ENCODE measurements around the gene NMU. TPM values are rescaled to one million over a fixed set of nuclear protein-coding genes. Genes with fewer than 3 reads are reported as not detected.

Gene NMU
- total and polyA plus RNA-seq, 2 experiments from 2014 or later: not detected

DNA sequence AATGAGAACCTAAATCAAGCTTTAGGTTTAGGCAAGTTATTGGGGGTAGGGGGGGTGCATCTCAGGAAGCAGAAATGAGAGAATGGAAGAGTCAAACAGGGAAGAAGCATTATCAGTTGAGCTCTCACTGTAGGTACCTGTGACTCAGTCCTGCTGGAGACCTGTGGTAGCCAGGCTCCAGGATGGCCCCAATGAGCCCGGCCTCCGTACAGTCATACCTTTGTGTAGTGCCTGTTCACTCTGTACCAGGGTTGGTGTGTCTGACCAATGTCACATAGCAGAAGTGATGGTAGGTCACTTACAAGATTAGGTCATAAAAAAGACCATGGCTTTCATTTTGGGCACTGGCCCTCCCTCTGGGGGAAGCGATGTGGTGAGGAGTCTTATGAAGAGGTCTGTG, 45.3 kb upstream of the NMU start:
- H4K20me1 ChIP-seq (ENCODE audit: insufficient read depth): no peaks in the 10 kb centered on the region
- no peaks in the 10 kb centered on the region for H3K9me3 ChIP-seq (ENCODE audit: low read depth)
- TF ChIP-seq EZH2 (IDR thresholded peaks at IDR 0.05; ENCODE audit: insufficient read depth, poor library complexity, severe bottlenecking): no peak
- TF ChIP-seq EZH2phosphoT487 (IDR thresholded peaks at IDR 0.05; ENCODE audit: insufficient read depth, low read depth): no peak
- no peaks in the 10 kb centered on the region for H3F3A ChIP-seq (ENCODE audit: insufficient read depth)
- no peaks in the 10 kb centered on the region for H3K4me1 ChIP-seq (ENCODE audit: insufficient read depth)
- H3K27me3 ChIP-seq (replicated peaks; ENCODE audit: insufficient read depth): no peaks in the 10 kb centered on the region; the same call in 1 of the 2 replicates
- no peak overlapping the region for H2AFZ ChIP-seq
- no peak overlapping the region for H3K27ac ChIP-seq
- H3K4me2 ChIP-seq (ENCODE audit: unreplicated experiment): no peak overlapping the region
- H3K79me2 ChIP-seq (ENCODE audit: insufficient read depth): no peaks in the 10 kb centered on the region
- no peak overlapping the region for H3K4me3 ChIP-seq
- H3K9ac ChIP-seq: no peak overlapping the region
- no peaks in the 10 kb centered on the region for H3K36me3 ChIP-seq (ENCODE audit: low read depth)
- in situ Hi-C loops (cut with MboI): no loop called here
- no peak for DNase-seq
- no peaks in the 10 kb centered on the region for H3K9me2 ChIP-seq (ENCODE audit: insufficient read depth)
- 74% methylated on average over 3 of the region's 3 CpGs for WGBS, 2 experiments (ENCODE audit: low coverage in 1 of 2, low lambda C conversion rate in 2 of 2, missing lambda C conversion rate in 2 of 2)

DNA sequence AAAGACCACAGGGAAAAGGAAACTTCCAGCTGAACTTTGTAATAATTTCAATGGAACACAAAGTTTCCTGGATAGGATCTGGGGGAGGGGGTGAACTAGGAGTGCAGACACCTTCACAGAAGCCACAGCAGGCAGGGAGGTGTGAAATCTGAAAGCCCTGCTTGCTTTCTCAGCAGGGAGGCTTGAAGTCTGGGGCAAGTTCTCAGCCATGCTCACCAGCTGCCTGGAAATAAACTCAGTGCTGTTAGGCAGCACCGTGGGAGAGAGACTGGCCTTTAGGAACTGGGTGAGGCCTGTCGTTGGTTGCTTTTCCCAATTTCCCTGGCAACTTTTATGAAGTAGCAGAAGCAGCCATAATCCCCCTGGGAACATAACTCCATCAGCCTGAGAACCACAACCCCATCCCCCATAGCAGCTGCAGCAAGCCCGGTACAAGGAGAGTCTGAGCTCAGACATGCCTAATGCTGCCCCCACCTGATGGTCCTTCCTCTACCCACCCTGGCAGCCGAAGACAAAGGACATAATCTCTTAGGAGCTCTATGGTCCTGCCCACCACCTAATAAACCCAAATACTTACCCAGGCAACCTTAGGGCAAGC, 39.2 kb upstream of the NMU start:
- H3K27ac ChIP-seq: no peak overlapping the region
- no peak for TF ChIP-seq EZH2 (IDR thresholded peaks at IDR 0.05; ENCODE audit: insufficient read depth, poor library complexity, severe bottlenecking)
- no peak for TF ChIP-seq EZH2phosphoT487 (IDR thresholded peaks at IDR 0.05; ENCODE audit: insufficient read depth, low read depth)
- 12 to 13% methylated on average over 4 of the region's 4 CpGs for WGBS, 2 experiments (ENCODE audit: low coverage in 1 of 2, low lambda C conversion rate in 2 of 2, missing lambda C conversion rate in 2 of 2)
- in situ Hi-C loops (cut with MboI): no loop called here
- H3K4me2 ChIP-seq (ENCODE audit: unreplicated experiment): no peak overlapping the region
- no peaks in the 10 kb centered on the region for H3F3A ChIP-seq (ENCODE audit: insufficient read depth)
- DNase-seq: no peak
- no peaks in the 10 kb centered on the region for H3K36me3 ChIP-seq (ENCODE audit: low read depth)
- no peak overlapping the region for H2AFZ ChIP-seq
- H3K27me3 ChIP-seq (replicated peaks; ENCODE audit: insufficient read depth): no peaks in the 10 kb centered on the region; the same call in 1 of the 2 replicates
- H3K79me2 ChIP-seq (ENCODE audit: insufficient read depth): no peaks in the 10 kb centered on the region
- no peaks in the 10 kb centered on the region for H3K4me1 ChIP-seq (ENCODE audit: insufficient read depth)
- H3K4me3 ChIP-seq: no peak overlapping the region
- H3K9ac ChIP-seq: no peak overlapping the region
- H3K9me2 ChIP-seq (ENCODE audit: insufficient read depth): no peaks in the 10 kb centered on the region
- H3K9me3 ChIP-seq (ENCODE audit: low read depth): no peaks in the 10 kb centered on the region
- H4K20me1 ChIP-seq (ENCODE audit: insufficient read depth): no peaks in the 10 kb centered on the region

DNA sequence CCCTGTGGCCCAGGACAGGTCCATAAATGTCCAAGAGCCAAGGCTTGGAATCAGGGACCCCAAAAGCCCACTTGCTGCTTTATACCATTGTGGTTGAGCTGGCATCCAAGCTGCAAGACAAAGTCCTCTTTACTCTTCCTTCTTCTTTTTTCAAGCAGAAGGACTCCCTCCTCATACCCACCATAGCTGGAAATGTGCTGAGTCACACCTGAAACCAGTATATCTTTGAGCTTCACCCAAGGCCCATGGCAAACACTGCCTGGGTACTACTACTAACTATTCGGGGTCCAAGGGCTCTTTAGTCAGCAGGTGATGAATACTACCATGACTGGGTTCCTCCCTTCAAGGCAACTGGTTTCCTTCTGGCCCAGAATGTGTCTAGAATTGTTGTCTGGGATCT, 37.3 kb upstream of the NMU start:
- Histone ChIP-seq H3K9me2 (ENCODE audit: insufficient read depth) (no peaks in the 10 kb centered on the region), H3K27ac (no peak overlapping the region), H2AFZ (no peak overlapping the region), H3K9me3 (ENCODE audit: low read depth) (no peaks in the 10 kb centered on the region), H3K36me3 (ENCODE audit: low read depth) (no peaks in the 10 kb centered on the region), H3F3A (ENCODE audit: insufficient read depth) (no peaks in the 10 kb centered on the region), H4K20me1 (ENCODE audit: insufficient read depth) (no peaks in the 10 kb centered on the region), H3K4me1 (ENCODE audit: insufficient read depth) (no peaks in the 10 kb centered on the region), H3K4me3 (no peak overlapping the region), H3K79me2 (ENCODE audit: insufficient read depth) (no peaks in the 10 kb centered on the region), H3K4me2 (ENCODE audit: unreplicated experiment) (no peak overlapping the region), H3K9ac (no peak overlapping the region), H3K27me3 (replicated peaks; ENCODE audit: insufficient read depth) (no peaks in the 10 kb centered on the region)
- in situ Hi-C loops (cut with MboI): no loop called here
- DNase-seq: no peak
- 16 to 24% methylated on average over 1 of the region's 1 CpG for WGBS, 2 experiments (ENCODE audit: low coverage in 1 of 2, low lambda C conversion rate in 2 of 2, missing lambda C conversion rate in 2 of 2)
- TF ChIP-seq EZH2phosphoT487 (IDR thresholded peaks at IDR 0.05; ENCODE audit: insufficient read depth, low read depth) (no peak), EZH2 (IDR thresholded peaks at IDR 0.05; ENCODE audit: insufficient read depth, poor library complexity, severe bottlenecking) (no peak)

DNA sequence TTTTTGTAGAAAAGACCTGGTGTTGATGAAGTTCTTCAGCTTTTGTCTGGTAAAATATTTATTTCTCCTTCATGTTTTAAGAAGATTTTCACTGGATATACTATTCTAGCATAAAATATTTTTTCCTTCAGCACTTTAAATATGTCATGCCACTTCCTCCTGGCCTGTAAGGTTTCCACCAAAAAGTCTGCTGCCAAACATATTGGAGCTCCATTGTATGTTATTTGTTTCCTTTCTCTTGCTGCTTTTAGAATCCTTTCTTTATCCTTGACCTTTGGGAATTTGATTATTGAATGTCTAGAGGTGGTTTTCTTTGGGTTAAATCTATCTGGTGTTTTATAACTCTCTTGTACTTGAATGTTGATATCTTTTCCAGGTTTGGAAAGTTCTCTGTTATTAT, 35.6 kb upstream of the NMU start:
- H3K4me1 ChIP-seq (ENCODE audit: insufficient read depth): no peaks in the 10 kb centered on the region
- TF ChIP-seq EZH2 (IDR thresholded peaks at IDR 0.05; ENCODE audit: insufficient read depth, poor library complexity, severe bottlenecking): no peak
- TF ChIP-seq EZH2phosphoT487 (IDR thresholded peaks at IDR 0.05; ENCODE audit: insufficient read depth, low read depth): no peak
- no peaks in the 10 kb centered on the region for H3F3A ChIP-seq (ENCODE audit: insufficient read depth)
- no peaks in the 10 kb centered on the region for H3K79me2 ChIP-seq (ENCODE audit: insufficient read depth)
- no peaks in the 10 kb centered on the region for H3K9me2 ChIP-seq (ENCODE audit: insufficient read depth)
- peaks cover 1% of the 10 kb centered on the region; the same call in 1 of the 2 replicates for H3K27me3 ChIP-seq (replicated peaks; ENCODE audit: insufficient read depth)
- H3K9me3 ChIP-seq (ENCODE audit: low read depth): no peaks in the 10 kb centered on the region
- H3K4me3 ChIP-seq: no peak overlapping the region
- no peak overlapping the region for H2AFZ ChIP-seq
- no peak overlapping the region for H3K4me2 ChIP-seq (ENCODE audit: unreplicated experiment)
- in situ Hi-C loops (cut with MboI): no loop called here
- no peak for DNase-seq
- no peaks in the 10 kb centered on the region for H3K36me3 ChIP-seq (ENCODE audit: low read depth)
- H4K20me1 ChIP-seq (ENCODE audit: insufficient read depth): no peaks in the 10 kb centered on the region
- no peak overlapping the region for H3K9ac ChIP-seq
- H3K27ac ChIP-seq: no peak overlapping the region

DNA sequence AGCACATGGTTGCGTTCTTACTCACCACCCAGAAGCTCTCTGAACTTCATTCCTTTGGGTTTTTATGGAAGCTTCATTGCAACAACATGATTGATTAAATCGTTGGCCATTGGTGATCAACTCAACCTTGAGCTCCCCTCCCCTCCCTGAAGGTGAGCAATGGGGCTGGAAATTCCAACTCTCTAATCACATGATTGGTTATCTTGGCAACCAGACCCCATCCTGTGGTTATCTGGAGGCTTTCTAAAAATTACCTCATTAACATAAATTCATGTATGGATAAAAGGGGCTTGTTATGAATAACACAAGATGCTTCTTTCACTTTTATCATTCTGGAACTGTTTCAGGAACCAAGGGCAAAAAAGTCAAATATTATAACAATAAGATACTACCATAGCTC, 34.6 kb upstream of the NMU start:
- Histone ChIP-seq H4K20me1 (ENCODE audit: insufficient read depth) (no peaks in the 10 kb centered on the region), H3K4me2 (ENCODE audit: unreplicated experiment) (no peak overlapping the region), H2AFZ (no peak overlapping the region), H3K9me2 (ENCODE audit: insufficient read depth) (no peaks in the 10 kb centered on the region), H3K4me3 (no peak overlapping the region), H3K79me2 (ENCODE audit: insufficient read depth) (no peaks in the 10 kb centered on the region), H3K9me3 (ENCODE audit: low read depth) (no peaks in the 10 kb centered on the region), H3K27me3 (replicated peaks; ENCODE audit: insufficient read depth) (peaks cover 4% of the 10 kb centered on the region), H3K27ac (no peak overlapping the region), H3K36me3 (ENCODE audit: low read depth) (no peaks in the 10 kb centered on the region), H3F3A (ENCODE audit: insufficient read depth) (no peaks in the 10 kb centered on the region), H3K4me1 (ENCODE audit: insufficient read depth) (no peaks in the 10 kb centered on the region), H3K9ac (no peak overlapping the region)
- TF ChIP-seq EZH2phosphoT487 (IDR thresholded peaks at IDR 0.05; ENCODE audit: insufficient read depth, low read depth) (no peak), EZH2 (IDR thresholded peaks at IDR 0.05; ENCODE audit: insufficient read depth, poor library complexity, severe bottlenecking) (no peak)
- WGBS, 2 experiments (ENCODE audit: low coverage in 1 of 2, low lambda C conversion rate in 2 of 2, missing lambda C conversion rate in 2 of 2): 51 to 55% methylated on average over 2 of the region's 2 CpGs
- no peak for DNase-seq
- in situ Hi-C loops (cut with MboI): no loop called here
